ENCODE measurements around the gene KLHL7.

Gene KLHL7

DNA sequence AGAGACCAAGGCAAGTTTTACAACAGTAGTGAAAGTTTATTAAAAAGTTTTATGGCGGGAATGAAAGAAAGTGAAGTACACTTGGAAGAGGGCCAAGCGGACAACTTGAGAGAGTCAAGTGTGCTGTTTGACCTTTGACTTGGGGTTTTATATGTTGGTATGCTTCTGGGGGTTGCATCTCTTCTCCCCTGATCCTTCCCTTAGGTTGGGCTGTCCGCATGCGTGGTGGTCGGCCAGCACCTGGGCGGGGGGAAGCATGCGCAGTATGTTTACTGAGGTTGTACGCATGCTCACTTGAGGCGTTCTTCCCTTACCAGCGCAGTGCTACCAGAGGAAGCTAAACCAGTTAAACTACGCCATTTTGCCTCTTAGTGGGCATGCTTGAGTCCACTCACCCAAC lies 108.2 kb downstream of the KLHL7 start:
- no peaks in the 10 kb centered on the region for H3K9me3 ChIP-seq (ENCODE audit: severe bottlenecking)
- DNase-seq (ENCODE audit: low spot score), result no peak
- no peak overlapping the region for H3K4me3 ChIP-seq (ENCODE audit: severe bottlenecking)
- H3K27ac ChIP-seq (ENCODE audit: poor library complexity, severe bottlenecking), result no peak overlapping the region
- H3K36me3 ChIP-seq (ENCODE audit: low read depth), result no peaks in the 10 kb centered on the region
- TF ChIP-seq, protein P1, sequence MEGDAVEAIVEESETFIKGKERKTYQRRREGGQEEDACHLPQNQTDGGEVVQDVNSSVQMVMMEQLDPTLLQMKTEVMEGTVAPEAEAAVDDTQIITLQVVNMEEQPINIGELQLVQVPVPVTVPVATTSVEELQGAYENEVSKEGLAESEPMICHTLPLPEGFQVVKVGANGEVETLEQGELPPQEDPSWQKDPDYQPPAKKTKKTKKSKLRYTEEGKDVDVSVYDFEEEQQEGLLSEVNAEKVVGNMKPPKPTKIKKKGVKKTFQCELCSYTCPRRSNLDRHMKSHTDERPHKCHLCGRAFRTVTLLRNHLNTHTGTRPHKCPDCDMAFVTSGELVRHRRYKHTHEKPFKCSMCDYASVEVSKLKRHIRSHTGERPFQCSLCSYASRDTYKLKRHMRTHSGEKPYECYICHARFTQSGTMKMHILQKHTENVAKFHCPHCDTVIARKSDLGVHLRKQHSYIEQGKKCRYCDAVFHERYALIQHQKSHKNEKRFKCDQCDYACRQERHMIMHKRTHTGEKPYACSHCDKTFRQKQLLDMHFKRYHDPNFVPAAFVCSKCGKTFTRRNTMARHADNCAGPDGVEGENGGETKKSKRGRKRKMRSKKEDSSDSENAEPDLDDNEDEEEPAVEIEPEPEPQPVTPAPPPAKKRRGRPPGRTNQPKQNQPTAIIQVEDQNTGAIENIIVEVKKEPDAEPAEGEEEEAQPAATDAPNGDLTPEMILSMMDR (IDR thresholded peaks at IDR 0.05; ENCODE audit: poor library complexity, severe bottlenecking), result no peak
- no peaks in the 10 kb centered on the region for H3K4me1 ChIP-seq (ENCODE audit: insufficient read depth, poor library complexity, severe bottlenecking)
- H3K27me3 ChIP-seq (ENCODE audit: insufficient read depth, poor library complexity, severe bottlenecking), result no peaks in the 10 kb centered on the region
- ATAC-seq (ENCODE audit: low read depth), result no peak

DNA sequence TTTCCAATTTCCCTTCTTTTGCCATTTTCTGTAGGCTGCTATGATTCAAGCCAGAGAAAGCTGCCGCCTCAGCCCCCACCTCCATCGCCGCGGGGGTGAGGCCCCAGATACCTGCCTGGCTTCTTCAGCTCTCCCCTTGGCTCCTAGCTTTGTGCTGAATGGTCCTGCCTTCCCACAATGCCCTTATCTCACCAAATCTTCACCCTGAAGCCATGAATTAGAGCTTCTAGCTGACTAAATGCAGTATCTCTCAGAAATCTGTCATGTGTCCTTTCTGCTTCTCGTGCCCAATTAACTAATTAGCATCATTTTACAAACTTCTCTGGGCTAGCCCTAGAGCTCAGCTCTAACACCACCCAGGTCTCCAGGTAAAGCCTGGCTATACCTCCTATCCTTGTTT lies 108.8 kb downstream of the KLHL7 start:
- Histone ChIP-seq H3K4me3 (ENCODE audit: severe bottlenecking) (no peak overlapping the region), H3K36me3 (ENCODE audit: low read depth) (no peaks in the 10 kb centered on the region)
- no peak for DNase-seq (ENCODE audit: low spot score)

DNA sequence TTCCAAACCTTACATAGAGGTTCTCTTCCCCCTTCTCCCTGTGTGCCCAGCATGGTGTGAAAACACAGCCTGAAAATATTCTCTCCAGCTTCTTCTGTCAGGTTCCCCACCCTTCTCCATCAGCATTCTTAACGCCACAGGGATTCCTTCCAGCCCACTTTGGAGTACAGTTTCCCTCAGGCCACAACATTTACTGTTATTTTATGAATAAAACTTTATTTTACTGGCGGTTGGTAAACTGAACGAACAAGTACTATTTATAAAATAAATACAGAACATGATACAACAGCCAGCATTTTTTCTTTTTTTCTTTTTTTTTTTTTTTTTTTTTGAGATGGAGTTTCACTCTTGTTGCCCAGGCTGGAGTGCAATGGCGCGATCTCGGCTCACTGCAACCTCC lies 109.4 kb downstream of the KLHL7 start:
- Histone ChIP-seq H3K4me3 (ENCODE audit: severe bottlenecking) (no peak overlapping the region), H3K27me3 (ENCODE audit: insufficient read depth, poor library complexity, severe bottlenecking) (no peaks in the 10 kb centered on the region), H3K27ac (ENCODE audit: poor library complexity, severe bottlenecking) (no peak overlapping the region), H3K36me3 (ENCODE audit: low read depth) (no peaks in the 10 kb centered on the region), H3K4me1 (ENCODE audit: insufficient read depth, poor library complexity, severe bottlenecking) (no peaks in the 10 kb centered on the region), H3K9me3 (ENCODE audit: severe bottlenecking) (no peaks in the 10 kb centered on the region)
- TF ChIP-seq, protein P1 (IDR thresholded peaks at IDR 0.05; ENCODE audit: poor library complexity, severe bottlenecking), result no peak
- DNase-seq (ENCODE audit: low spot score) (no peak), ATAC-seq (ENCODE audit: low read depth) (no peak)

More for the DNA sequence above, 108.8 kb downstream of the KLHL7 start:
- Histone ChIP-seq H3K9me3 (ENCODE audit: severe bottlenecking) (no peaks in the 10 kb centered on the region), H3K4me1 (ENCODE audit: insufficient read depth, poor library complexity, severe bottlenecking) (no peaks in the 10 kb centered on the region), H3K27me3 (ENCODE audit: insufficient read depth, poor library complexity, severe bottlenecking) (no peaks in the 10 kb centered on the region), H3K27ac (ENCODE audit: poor library complexity, severe bottlenecking) (no peak overlapping the region)
- TF ChIP-seq, protein P1 (IDR thresholded peaks at IDR 0.05; ENCODE audit: poor library complexity, severe bottlenecking), result no peak
- no peak for ATAC-seq (ENCODE audit: low read depth)

DNA sequence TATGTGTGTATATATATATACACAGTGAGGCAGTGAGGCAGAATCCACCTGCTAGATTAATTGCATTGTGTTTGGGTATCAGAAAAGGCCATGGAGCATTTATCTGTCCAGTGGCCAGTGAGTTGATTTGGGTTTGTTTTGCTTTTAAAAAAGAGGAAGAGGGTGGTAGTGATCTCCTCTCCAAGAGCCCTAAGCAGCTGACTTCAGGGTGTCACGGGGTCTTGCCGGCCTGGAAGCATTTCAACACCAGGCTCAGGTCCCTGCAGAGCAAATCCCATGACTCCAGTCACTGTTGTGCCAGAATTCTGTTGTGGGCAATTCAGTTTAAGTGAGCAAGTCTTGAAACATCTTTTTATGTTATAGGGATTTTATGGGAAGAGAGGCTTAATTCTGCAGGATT lies 110.4 kb downstream of the KLHL7 start:
- Histone ChIP-seq H3K36me3 (ENCODE audit: low read depth) (no peaks in the 10 kb centered on the region), H3K4me1 (ENCODE audit: insufficient read depth, poor library complexity, severe bottlenecking) (no peaks in the 10 kb centered on the region), H3K4me3 (ENCODE audit: severe bottlenecking) (no peak overlapping the region), H3K9me3 (ENCODE audit: severe bottlenecking) (no peaks in the 10 kb centered on the region), H3K27me3 (ENCODE audit: insufficient read depth, poor library complexity, severe bottlenecking) (no peaks in the 10 kb centered on the region), H3K27ac (ENCODE audit: poor library complexity, severe bottlenecking) (no peak overlapping the region)
- no peak for ATAC-seq (ENCODE audit: low read depth)
- TF ChIP-seq, protein P1 (IDR thresholded peaks at IDR 0.05; ENCODE audit: poor library complexity, severe bottlenecking), result no peak
- no peak for DNase-seq (ENCODE audit: low spot score)

DNA sequence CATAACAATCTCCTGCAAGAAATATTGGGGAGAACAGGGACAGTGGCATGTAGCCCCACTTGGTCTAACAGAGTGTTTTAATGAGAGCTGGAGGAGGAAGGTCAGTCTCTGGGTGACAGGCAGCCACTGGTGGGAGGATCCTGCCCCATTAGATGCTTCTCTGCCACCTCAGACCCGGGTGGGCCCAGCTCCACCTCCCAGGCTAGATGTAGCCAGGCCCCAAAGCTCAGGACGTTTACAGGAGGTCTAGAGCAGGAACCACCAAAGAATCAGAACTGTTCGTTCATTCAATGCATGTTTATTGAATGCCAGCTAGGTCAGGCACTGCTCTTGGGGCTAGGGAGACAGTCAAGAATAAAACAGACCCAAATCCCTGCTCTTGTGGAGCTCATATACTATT lies 112.6 kb downstream of the KLHL7 start:
- DNase-seq (ENCODE audit: low spot score) (no peak), ATAC-seq (ENCODE audit: low read depth) (no peak)
- Histone ChIP-seq H3K27me3 (ENCODE audit: insufficient read depth, poor library complexity, severe bottlenecking) (no peaks in the 10 kb centered on the region), H3K27ac (ENCODE audit: poor library complexity, severe bottlenecking) (no peak overlapping the region), H3K4me3 (ENCODE audit: severe bottlenecking) (no peak overlapping the region), H3K4me1 (ENCODE audit: insufficient read depth, poor library complexity, severe bottlenecking) (no peaks in the 10 kb centered on the region), H3K36me3 (ENCODE audit: low read depth) (no peaks in the 10 kb centered on the region), H3K9me3 (ENCODE audit: severe bottlenecking) (no peaks in the 10 kb centered on the region)
- TF ChIP-seq, protein P1 (IDR thresholded peaks at IDR 0.05; ENCODE audit: poor library complexity, severe bottlenecking), result no peak
